Measurements from ENCODE around the gene TM7SF3. TPM values are rescaled to one million over a fixed set of nuclear protein-coding genes. Genes with fewer than 3 reads are reported as not detected.
A peak's percentile ranks its signal among the peaks of the same experiment; 100 is the strongest.

Gene TM7SF3
- polyA plus RNA-seq, 3 donors = 66.8 to 79.9 (median 76.0) TPM

GRCh38 chr12:26940516-26941214 lies 73.5 kb downstream of the TM7SF3 start:
- DNase-seq (ENCODE audit: extremely low read depth in 1 of 11, low read depth in 9 of 11, low spot score in 4 of 11) = no peak

DNA sequence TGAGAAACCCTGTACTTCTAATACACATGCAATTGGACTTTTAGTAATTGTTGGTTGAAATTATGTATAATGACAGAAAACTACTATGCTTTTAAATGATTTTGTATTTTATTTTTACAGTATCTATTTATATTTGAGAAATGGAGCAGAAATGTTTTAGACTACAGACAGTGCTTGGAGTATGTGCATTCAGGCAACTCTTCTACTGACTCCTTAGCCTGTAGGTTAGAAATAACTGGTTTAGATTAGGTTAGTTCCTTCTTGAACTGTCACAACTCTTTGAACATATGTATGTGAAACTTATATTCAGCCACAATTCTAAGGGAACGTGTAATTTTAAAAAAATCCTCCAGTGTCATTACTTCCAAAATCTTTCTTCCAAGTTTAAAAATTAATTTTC lies 74.2 kb downstream of the TM7SF3 start:
- no peak for DNase-seq (ENCODE audit: extremely low read depth in 1 of 11, low read depth in 9 of 11, low spot score in 4 of 11)

DNA sequence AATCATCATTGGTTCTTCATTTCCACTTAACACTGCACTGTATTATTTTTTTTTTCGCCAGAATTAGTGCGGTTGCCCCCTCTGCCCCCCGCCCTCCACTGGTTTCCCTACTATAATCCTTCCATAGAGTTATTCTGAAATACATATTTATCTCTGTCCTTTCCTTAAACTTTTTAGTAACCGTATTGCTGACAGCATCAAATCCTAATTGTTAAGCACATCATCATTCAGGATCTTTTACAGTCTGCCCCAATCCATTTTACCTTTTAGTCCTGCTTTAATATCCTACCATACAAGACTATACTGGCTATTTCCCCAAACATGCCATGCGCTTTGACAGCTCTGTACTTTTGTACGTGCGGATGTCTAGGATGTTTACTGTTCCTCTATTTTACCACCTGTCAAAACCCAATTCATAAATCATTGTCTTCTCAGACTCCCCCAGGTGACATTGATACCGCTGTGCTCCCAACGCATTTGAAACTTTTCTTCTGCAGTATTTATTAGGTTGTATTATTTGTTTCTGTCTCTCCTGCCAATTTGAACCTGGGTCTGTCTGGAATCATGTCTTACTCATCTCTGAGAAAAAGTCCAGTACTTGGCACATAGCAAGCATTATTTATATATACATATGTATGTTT lies 74.9 kb downstream of the TM7SF3 start:
- no peak for DNase-seq (ENCODE audit: extremely low read depth in 1 of 11, low read depth in 9 of 11, low spot score in 4 of 11)

DNA sequence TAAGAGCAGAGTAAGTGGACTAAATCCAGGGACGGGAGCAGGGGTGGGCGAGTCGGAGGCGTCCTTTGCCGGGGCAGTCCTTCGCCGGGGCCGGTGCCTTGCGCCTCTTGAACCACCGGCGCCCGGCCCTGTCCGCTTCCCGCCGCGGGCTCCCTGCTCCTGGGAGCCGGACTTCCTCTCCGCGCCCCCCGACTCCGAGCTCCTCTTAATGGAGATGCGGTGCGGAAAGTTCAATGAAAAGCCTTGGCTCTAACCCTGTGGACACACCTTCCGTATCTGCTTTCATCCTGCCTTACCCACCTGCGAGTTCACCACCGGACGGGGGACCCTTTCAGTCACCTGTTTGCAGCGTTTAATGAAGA lies 75.5 kb downstream of the TM7SF3 start:
- no peak for DNase-seq (ENCODE audit: extremely low read depth in 1 of 11, low read depth in 9 of 11, low spot score in 4 of 11)

GRCh38 chr12:26937863-26938700 lies 76.1 kb downstream of the TM7SF3 start, which contains the start of the genes FGFR1OP2 and INTS13:
Gene FGFR1OP2 (plus strand): TSS chr12:26938470. CDS start chr12:26954159, 15,689 bp downstream.
Gene INTS13 (minus strand): TSS chr12:26937981. CDS start chr12:26936803, 1,178 bp downstream.
- DNase-seq (ENCODE audit: extremely low read depth in 1 of 11, low read depth in 9 of 11, low spot score in 4 of 11) = peak; percentile 95 to 100 (median 99)

DNA sequence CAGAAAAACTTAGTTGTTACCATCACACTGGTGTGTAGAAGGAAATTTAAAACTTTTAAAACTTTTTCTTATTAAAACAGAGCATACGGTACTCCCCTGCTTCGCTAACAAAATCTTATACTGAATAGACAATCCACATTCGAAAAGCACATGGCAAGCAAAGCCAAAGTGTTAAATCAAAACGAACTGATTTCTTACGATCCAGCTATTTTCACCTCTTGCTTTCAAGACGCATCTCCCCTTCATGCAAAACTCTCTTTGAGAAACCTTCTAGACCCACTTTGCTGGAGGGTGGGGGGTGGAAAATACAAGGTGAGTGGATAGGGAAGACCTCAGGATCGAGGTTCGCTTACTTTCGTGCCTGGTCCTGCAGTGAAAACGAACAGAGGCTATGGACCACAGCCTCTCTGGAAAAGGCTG lies 76.7 kb downstream of the TM7SF3 start:
- peak in 1 of 11 donors; percentile 47 for DNase-seq (ENCODE audit: extremely low read depth in 1 of 11, low read depth in 9 of 11, low spot score in 4 of 11)

- no peak for DNase-seq (ENCODE audit: extremely low read depth in 1 of 11, low read depth in 9 of 11, low spot score in 4 of 11)
Measured at GRCh38 chr12:26936559-26937442, 77.4 kb downstream of the TM7SF3 start.

GRCh38 chr12:26935636-26936378 lies 78.4 kb downstream of the TM7SF3 start:
- no peak for DNase-seq (ENCODE audit: extremely low read depth in 1 of 11, low read depth in 9 of 11, low spot score in 4 of 11)

DNA sequence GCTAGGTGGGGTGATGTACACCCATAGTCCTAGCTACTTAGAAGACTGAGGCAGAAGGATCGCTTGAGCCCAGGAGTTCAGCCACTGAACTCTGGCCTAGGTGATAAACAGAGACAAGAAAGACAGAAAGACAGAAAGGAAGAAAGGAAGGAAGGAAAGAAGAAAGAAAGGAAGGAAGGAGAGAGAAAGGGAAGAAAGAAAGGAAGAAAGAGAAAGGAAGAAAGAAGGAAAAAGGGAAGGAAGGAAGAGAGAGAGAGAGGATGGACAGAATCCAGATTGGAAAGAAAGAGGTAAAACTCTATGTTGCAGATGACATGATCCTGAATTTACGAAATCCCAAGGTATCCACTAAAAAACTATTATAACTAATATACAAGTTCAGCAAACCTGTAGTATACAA lies 84.6 kb downstream of the TM7SF3 start:
- DNase-seq (ENCODE audit: extremely low read depth in 1 of 11, low read depth in 9 of 11, low spot score in 4 of 11) = no peak

DNA sequence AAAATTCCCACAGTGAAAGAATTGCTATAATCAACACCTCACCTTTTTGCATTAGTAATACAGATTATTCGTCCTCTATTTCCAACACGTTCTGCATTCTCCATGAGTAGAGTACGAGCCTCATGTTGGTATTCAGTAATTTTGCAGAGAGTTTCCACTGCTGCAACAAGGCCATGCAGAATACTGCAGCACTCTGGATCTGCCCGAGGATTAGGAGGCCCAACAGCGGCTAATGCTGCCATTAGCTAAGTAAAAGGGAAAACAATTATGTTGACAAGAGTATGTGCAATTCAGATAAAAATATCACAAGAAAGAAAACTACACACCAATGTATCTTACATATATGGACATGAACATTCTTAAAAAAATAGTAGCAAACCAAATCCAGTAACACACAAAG lies 85.5 kb downstream of the TM7SF3 start:
- DNase-seq (ENCODE audit: extremely low read depth in 1 of 11, low read depth in 9 of 11, low spot score in 4 of 11) = no peak

Other genes with a start within 250 kb of the TM7SF3 start
- gene ITPR2, start 181.2 kb downstream of the TM7SF3 start, polyA plus RNA-seq (ENCODE audit: insufficient read length in 3 of 3) = 10 to 100 TPM; 14.9 to 18.2 (median 15.1) TPM
- gene INTS13, start 76.4 kb downstream of the TM7SF3 start, polyA plus RNA-seq (ENCODE audit: insufficient read length in 3 of 3) = 10 to 100 TPM; 31.0 to 44.2 (median 31.9) TPM
- gene FGFR1OP2, start 75.9 kb downstream of the TM7SF3 start, polyA plus RNA-seq (ENCODE audit: insufficient read length in 3 of 3) = 10 to 100 TPM; 56.7 to 89.0 (median 67.4) TPM
- 10 to 100 TPM; 51.9 to 57.7 (median 55.8) TPM for gene MED21, start 8.2 kb upstream of the TM7SF3 start, polyA plus RNA-seq (ENCODE audit: insufficient read length in 3 of 3)
- gene C12orf71, start 68.2 kb upstream of the TM7SF3 start, polyA plus RNA-seq (ENCODE audit: insufficient read length in 3 of 3) = under 1 TPM; 0.11 to 0.26 (median 0.20) TPM
- 10 to 100 TPM; 39.6 to 42.9 (median 42.2) TPM for gene STK38L, start 229.9 kb upstream of the TM7SF3 start, polyA plus RNA-seq (ENCODE audit: insufficient read length in 3 of 3)

All from renal cortex interstitium (tissue), 11 donors.